ENCODE results near the gene PTCH1. TPM values are rescaled to one million over a fixed set of nuclear protein-coding genes. Genes with fewer than 3 reads are reported as not detected.

Gene PTCH1
- total and polyA plus RNA-seq, 8 donors, result 3.9 to 53.3 (median 23.5) TPM

GRCh38 chr9:95528908-95529502, 12.2 kb upstream of the PTCH1 start:
- no peak for DNase-seq
- H3K4me3 ChIP-seq, result no peak overlapping the region
- TF ChIP-seq EP300 (IDR thresholded peaks at IDR 0.05) (no peak), POLR2AphosphoS5 (IDR thresholded peaks at IDR 0.05) (no peak), CTCF (IDR thresholded peaks at IDR 0.05) (no peak), POLR2A (IDR thresholded peaks at IDR 0.05) (no peak)
- H3K36me3 ChIP-seq, result no peaks in the 10 kb centered on the region
- no peak overlapping the region for H3K27ac ChIP-seq
- intact Hi-C loops (cut with DNase I; ENCODE audit: low total_unique reads), result no loop called here
- no peaks in the 10 kb centered on the region for H3K9me3 ChIP-seq
- H3K4me1 ChIP-seq, result no peaks in the 10 kb centered on the region
- WGBS, 5 donors, result 77 to 92% (median 84%) methylated on average over 8 of the region's 8 CpGs
- peaks cover 0 to 19% (median 0%) of the 10 kb centered on the region in 3 donors for H3K27me3 ChIP-seq

- Histone ChIP-seq H3K36me3 (no peaks in the 10 kb centered on the region), H3K4me3 (no peak overlapping the region), H3K9me3 (peaks cover 0 to 7% (median 0%) of the 10 kb centered on the region in 4 donors), H3K27me3 (peaks cover 0 to 6% (median 0%) of the 10 kb centered on the region in 3 donors), H3K4me1 (no peaks in the 10 kb centered on the region), H3K27ac (no peak overlapping the region)
- DNase-seq, result no peak
- 59 to 80% (median 71%) methylated on average over 3 of the region's 3 CpGs for WGBS, 5 donors
- intact Hi-C loops (cut with DNase I; ENCODE audit: low total_unique reads), result no loop called here
- TF ChIP-seq EP300 (IDR thresholded peaks at IDR 0.05) (no peak), POLR2A (IDR thresholded peaks at IDR 0.05) (no peak), CTCF (IDR thresholded peaks at IDR 0.05) (no peak), POLR2AphosphoS5 (IDR thresholded peaks at IDR 0.05) (no peak)
Measured at GRCh38 chr9:95522871-95523370, 6.2 kb upstream of the PTCH1 start.

- H3K27me3 ChIP-seq, result peaks cover 0 to 7% (median 7%) of the 10 kb centered on the region in 3 donors
- no peak for DNase-seq
- 86 to 93% (median 88%) methylated on average over 3 of the region's 3 CpGs for WGBS, 5 donors
- no peak overlapping the region for H3K4me3 ChIP-seq
- no peak for TF ChIP-seq POLR2AphosphoS5 (IDR thresholded peaks at IDR 0.05)
- TF ChIP-seq EP300 (IDR thresholded peaks at IDR 0.05), result no peak
- TF ChIP-seq CTCF (IDR thresholded peaks at IDR 0.05), result no peak
- no peak for TF ChIP-seq POLR2A (IDR thresholded peaks at IDR 0.05)
- peaks cover 0 to 7% (median 0%) of the 10 kb centered on the region in 4 donors for H3K9me3 ChIP-seq
- H3K36me3 ChIP-seq, result no peaks in the 10 kb centered on the region
- intact Hi-C loops (cut with DNase I; ENCODE audit: low total_unique reads), result no loop called here
- no peak overlapping the region for H3K27ac ChIP-seq
- H3K4me1 ChIP-seq, result peaks cover 5 to 10% (median 9%) of the 10 kb centered on the region in 4 donors
Measured at GRCh38 chr9:95521699-95522098, 4.9 kb upstream of the PTCH1 start.

DNA sequence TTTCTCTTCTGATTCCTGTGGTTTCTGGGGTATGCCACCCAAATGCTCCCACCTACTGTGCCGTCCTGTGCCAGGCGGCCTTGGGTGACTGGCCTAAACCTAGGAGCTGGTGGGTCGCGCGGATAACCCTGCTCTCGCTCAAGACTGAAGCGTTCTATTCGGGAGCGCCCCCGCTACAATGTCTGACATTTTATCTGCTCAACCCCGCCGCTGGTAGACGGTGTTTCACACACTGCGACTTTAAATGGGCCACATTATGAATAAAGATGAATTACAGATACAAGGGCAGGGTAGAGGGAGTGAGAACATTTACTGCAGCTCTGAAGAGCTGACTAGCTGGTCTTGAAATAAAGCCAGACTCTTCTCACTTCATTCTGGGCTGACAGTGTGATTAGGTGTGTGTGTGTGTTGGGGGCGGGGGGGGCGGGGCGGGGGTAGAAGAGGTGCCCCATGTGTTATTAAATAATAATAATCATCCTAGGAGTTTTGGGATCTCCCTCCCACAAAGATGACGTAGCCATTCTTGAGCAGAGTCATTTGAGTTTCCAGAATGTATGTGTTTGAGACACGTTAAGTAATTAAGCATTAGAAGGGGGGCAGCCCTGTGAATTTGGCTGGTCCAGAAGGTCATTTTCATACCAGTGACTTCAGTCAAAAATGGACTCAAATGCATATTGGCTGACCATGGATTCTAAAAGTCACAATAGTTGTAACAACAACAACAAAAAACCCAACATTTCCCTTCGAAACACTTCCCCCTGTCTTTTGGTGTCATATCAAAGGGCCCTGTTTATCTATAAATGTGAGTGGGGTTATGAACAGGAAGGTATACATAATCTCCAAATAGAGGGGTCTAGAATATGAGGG, 1.0 kb upstream of the PTCH1 start:
- DNase-seq, result peak in 1 of 2 donors; percentile 35

More for the DNA sequence above, 1.0 kb upstream of the PTCH1 start:
- peaks cover 12 to 33% (median 24%) of the 10 kb centered on the region in 4 donors for H3K4me1 ChIP-seq
- TF ChIP-seq EP300 (IDR thresholded peaks at IDR 0.05) (no peak), POLR2AphosphoS5 (IDR thresholded peaks at IDR 0.05) (no peak), POLR2A (IDR thresholded peaks at IDR 0.05) (no peak), CTCF (IDR thresholded peaks at IDR 0.05) (no peak)
- peak overlapping the region in 4 of 5 donors; percentile 68 to 85 (median 82) for H3K27ac ChIP-seq
- intact Hi-C loops (cut with DNase I; ENCODE audit: low total_unique reads), result no loop called here
- peaks cover 0 to 22% (median 16%) of the 10 kb centered on the region in 3 donors for H3K27me3 ChIP-seq
- H3K9me3 ChIP-seq, result peaks cover 0 to 7% (median 0%) of the 10 kb centered on the region in 4 donors
- 34 to 61% (median 40%) methylated on average over 17 to 20 of the region's 20 CpGs for WGBS, 5 donors
- H3K36me3 ChIP-seq, result no peaks in the 10 kb centered on the region
- H3K4me3 ChIP-seq, result peak overlapping the region; percentile 62 to 65 (median 65)
